Naive B cell (primary cell): Measurements from ENCODE around the gene ULK4. TPM values are rescaled to one million over a fixed set of nuclear protein-coding genes. Genes with fewer than 3 reads are reported as not detected.
"Not testable (repeated sequence)": the region's sequence is repeated elsewhere in the genome, so short reads cannot be mapped to it uniquely, and the experiment has no call there.

Experiments used
- ATAC-seq, 2 donors: fragments of 150-1000 bp; cut with Tn5 transposase; 2 replicates each; pipeline ENCODE4 v1.10.0; 2021; ENCODE audit warnings: low read depth in 2 of 2, mild to moderate bottlenecking in 2 of 2, moderate library complexity in 2 of 2
- DNase-seq: peaks from one replicate; pipeline ENCODE4 v3.0.0; 2022
- H3K27ac Mint-ChIP-seq, 6 donors: one replicate each; pipeline ENCODE4 v1.8.0; 2020 to 2022; ENCODE audit warnings: mild to moderate bottlenecking in 6 of 6, mixed read lengths in 6 of 6, moderate library complexity in 5 of 6, inconsistent platforms in 2 of 6
- H3K27me3 Mint-ChIP-seq, 3 donors: one replicate each; pipeline ENCODE4 v1.8.0; 2021 to 2022; ENCODE audit warnings: mixed read lengths in 3 of 3, mild to moderate bottlenecking in 1 of 3
- H3K36me3 Mint-ChIP-seq, 2 donors: one replicate each; pipeline ENCODE4 v1.8.0; 2020 to 2022; ENCODE audit warnings: mixed read lengths in 2 of 2, inconsistent platforms in 1 of 2, mild to moderate bottlenecking in 1 of 2
- H3K4me1 Mint-ChIP-seq, 3 donors: one replicate each; pipeline ENCODE4 v1.8.0; 2020 to 2022; ENCODE audit warnings: mixed read lengths in 3 of 3, inconsistent platforms in 1 of 3, mild to moderate bottlenecking in 1 of 3, moderate library complexity in 1 of 3
- H3K4me3 Mint-ChIP-seq, 8 donors: one replicate each; pipeline ENCODE4 v1.8.0; 2020 to 2022; ENCODE audit warnings: mild to moderate bottlenecking in 8 of 8, mixed read lengths in 8 of 8, moderate library complexity in 8 of 8, inconsistent platforms in 2 of 8
- H3K9me3 Mint-ChIP-seq, 7 donors: one replicate each; pipeline ENCODE4 v1.8.0; 2020 to 2022; ENCODE audit warnings: mixed read lengths in 7 of 7, mild to moderate bottlenecking in 5 of 7, inconsistent platforms in 2 of 7, moderate library complexity in 1 of 7
- polyA plus RNA-seq, 6 donors: library from polyadenylated mRNA; unstranded; fragments of 300-500 nt; fragmentation: Illumina TruSeq; gene quantifications; one replicate each; pipeline ENCODE4 v1.2.3, GENCODE V29; 2021; ENCODE audit warnings: low read depth in 6 of 6

ULK4 gene
- polyA plus RNA-seq, 6 donors from 2014 or later = 5.5 to 20.8 (median 10.3) TPM

GRCh38 chr3:41478278-41478677 is 483.6 kb downstream of the ULK4 start:
- no peak for DNase-seq
- Mint-ChIP-seq H3K27ac (no peak overlapping the region), H3K9me3 (peaks cover 1 to 9% (median 8%) of the 10 kb centered on the region in 7 donors), H3K27me3 (no peaks in the 10 kb centered on the region), H3K36me3 (peaks cover 0 to 5% of the 10 kb centered on the region in 2 donors), H3K4me1 (peaks cover 10 to 15% (median 14%) of the 10 kb centered on the region in 3 donors), H3K4me3 (no peak overlapping the region)
- ATAC-seq = no peak

DNA sequence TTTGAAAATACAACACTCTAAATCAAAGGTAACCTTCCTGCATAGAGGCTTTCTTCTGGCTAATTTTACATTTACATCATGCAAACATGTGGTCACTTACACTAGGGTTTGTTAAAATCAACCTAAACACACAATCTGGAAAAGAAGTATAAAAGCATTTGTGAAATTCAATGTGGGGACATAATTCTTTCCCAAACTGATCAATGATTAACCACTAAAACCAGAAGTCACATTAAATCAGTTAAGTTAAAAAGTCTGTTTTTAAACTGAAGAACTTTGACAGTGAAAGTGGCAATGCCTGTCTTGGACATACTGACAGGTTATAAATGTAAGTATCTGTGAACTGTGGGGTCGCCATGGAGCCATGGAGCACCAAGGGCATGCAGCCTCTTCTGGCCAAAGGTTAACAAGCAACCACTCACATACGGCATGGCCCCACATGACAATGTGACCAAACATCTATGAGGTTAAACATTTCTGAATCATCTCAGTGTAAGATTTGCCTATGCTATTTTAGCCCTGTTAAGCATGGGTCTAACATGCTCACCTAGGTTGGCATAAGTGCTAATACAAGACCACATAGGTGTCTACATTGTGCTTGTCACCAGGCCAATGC is 484.4 kb downstream of the ULK4 start:
- Mint-ChIP-seq H3K27ac (no peak overlapping the region), H3K36me3 (peaks cover 0 to 5% of the 10 kb centered on the region in 2 donors), H3K4me1 (peaks cover 2 to 7% (median 7%) of the 10 kb centered on the region in 3 donors), H3K27me3 (no peaks in the 10 kb centered on the region), H3K4me3 (no peak overlapping the region), H3K9me3 (peaks cover 8 to 16% (median 12%) of the 10 kb centered on the region in 7 donors)
- ATAC-seq = no peak
- DNase-seq = no peak

DNA sequence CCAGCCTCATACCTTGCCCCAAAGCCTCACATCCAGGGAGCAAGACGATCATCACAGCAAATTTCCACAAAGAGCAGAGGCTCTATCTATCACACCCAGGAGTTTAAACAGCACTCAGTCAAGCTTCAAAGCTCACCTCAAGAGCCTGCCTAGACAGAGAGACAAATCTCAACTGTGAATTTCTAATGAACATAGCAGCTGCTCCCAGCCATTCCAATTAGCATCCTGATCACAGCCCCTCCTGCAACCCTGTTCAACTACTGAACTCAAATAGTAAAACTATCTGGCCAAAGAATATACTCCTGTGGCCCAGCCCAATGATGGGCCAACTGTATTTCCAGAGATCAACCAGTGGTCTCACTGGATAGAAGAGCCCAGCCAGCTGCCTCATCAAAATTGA is 492.8 kb downstream of the ULK4 start:
- Mint-ChIP-seq H3K9me3 (peaks cover 23 to 50% (median 41%) of the 10 kb centered on the region in 7 donors), H3K36me3 (peaks cover 13 to 43% of the 10 kb centered on the region in 2 donors), H3K27ac (no peak overlapping the region), H3K4me3 (no peak overlapping the region), H3K27me3 (no peaks in the 10 kb centered on the region), H3K4me1 (no peaks in the 10 kb centered on the region)
- DNase-seq = no peak
- no peak for ATAC-seq

DNA sequence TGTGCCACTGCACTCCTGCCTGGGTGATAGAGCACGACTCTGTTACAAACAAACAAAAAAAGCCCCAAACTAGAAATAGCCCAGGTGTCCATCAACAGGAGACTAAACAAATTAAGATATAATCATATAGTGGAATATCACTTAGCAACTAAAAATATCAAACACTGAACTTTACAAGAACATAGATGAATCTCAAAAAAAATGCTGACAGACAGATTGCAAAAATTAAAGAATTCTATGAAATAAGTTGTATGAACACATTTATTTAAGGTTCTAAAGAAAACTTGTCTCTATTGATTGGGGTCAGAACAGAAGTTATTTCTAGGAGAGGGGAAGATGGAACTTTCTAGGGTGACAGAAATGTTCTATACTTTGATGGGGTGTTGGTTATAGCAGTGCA is 494.4 kb downstream of the ULK4 start:
- H3K9me3 Mint-ChIP-seq = peaks cover 21 to 39% (median 28%) of the 10 kb centered on the region in 7 donors
- no peaks in the 10 kb centered on the region for H3K27me3 Mint-ChIP-seq
- peaks cover 19 to 43% of the 10 kb centered on the region in 2 donors for H3K36me3 Mint-ChIP-seq
- no peak for ATAC-seq
- H3K4me3 Mint-ChIP-seq = no peak overlapping the region
- H3K4me1 Mint-ChIP-seq = no peaks in the 10 kb centered on the region
- DNase-seq = no peak
- no peak overlapping the region for H3K27ac Mint-ChIP-seq

DNA sequence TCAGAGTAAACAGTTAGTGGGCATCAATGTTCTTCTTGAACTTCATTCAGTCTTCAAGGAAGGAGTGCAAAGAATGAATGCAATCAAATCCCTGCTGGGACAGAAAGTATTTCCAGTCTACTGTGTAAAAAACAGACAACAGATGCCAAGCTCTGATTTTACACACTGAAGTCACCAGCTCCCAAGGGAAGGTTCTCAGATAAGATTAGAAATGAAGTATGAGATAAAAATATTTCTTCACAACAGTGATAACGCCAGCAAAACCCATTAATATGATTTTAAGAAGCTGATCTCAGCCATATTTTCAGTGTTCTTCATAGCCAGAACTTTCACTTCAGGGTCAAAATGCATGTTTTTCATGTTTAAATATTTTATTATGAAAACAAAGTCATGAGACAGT is 497.0 kb downstream of the ULK4 start:
- DNase-seq = no peak
- Mint-ChIP-seq H3K4me1 (no peaks in the 10 kb centered on the region), H3K36me3 (peaks cover 19 to 23% of the 10 kb centered on the region in 2 donors), H3K9me3 (peaks cover 7 to 13% (median 10%) of the 10 kb centered on the region in 7 donors), H3K27me3 (no peaks in the 10 kb centered on the region), H3K4me3 (no peak overlapping the region), H3K27ac (no peak overlapping the region)
- no peak for ATAC-seq

- no peak overlapping the region for H3K4me3 Mint-ChIP-seq
- peaks cover 18 to 19% of the 10 kb centered on the region in 2 donors for H3K36me3 Mint-ChIP-seq
- ATAC-seq = no peak
Observed at GRCh38 chr3:41464401-41464800, 497.5 kb downstream of the ULK4 start.

GRCh38 chr3:41462103-41462691 is 499.7 kb downstream of the ULK4 start:
- H3K36me3 Mint-ChIP-seq = peaks cover 0 to 19% of the 10 kb centered on the region in 2 donors
- no peak for ATAC-seq
- peaks cover 0 to 1% (median 0%) of the 10 kb centered on the region in 7 donors for H3K9me3 Mint-ChIP-seq
- H3K4me1 Mint-ChIP-seq = no peaks in the 10 kb centered on the region
- no peaks in the 10 kb centered on the region for H3K27me3 Mint-ChIP-seq
- no peak overlapping the region for H3K27ac Mint-ChIP-seq
- no peak for DNase-seq
- H3K4me3 Mint-ChIP-seq = no peak overlapping the region

More at GRCh38 chr3:41464401-41464800, 497.5 kb downstream of the ULK4 start:
- no peaks in the 10 kb centered on the region for H3K4me1 Mint-ChIP-seq
- no peaks in the 10 kb centered on the region for H3K27me3 Mint-ChIP-seq
- H3K9me3 Mint-ChIP-seq = peaks cover 4 to 8% (median 6%) of the 10 kb centered on the region in 7 donors
- no peak for DNase-seq
- H3K27ac Mint-ChIP-seq = no peak overlapping the region

DNA sequence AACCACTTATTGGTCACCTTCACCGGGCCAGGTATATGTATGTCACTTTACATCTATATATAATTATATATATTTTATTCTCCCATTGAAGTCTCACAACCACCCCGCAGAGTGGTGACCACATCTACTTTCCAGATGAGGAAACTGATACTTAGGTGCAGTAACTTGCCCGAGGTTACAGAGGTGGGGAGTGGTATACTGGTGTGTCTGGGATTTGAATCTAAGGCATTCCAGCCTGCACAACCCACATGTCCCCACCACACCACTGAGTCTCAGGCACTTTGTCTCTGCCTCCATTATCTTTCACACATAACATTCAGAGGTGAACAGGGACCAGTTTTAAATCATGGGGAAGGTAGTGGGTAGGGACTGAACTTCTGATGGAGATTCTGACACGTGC is 501.2 kb downstream of the ULK4 start:
- H3K9me3 Mint-ChIP-seq = peaks cover 0 to 1% (median 0%) of the 10 kb centered on the region in 7 donors
- no peak overlapping the region for H3K4me3 Mint-ChIP-seq
- peaks cover 0 to 19% of the 10 kb centered on the region in 2 donors for H3K36me3 Mint-ChIP-seq
- no peak overlapping the region for H3K27ac Mint-ChIP-seq
- H3K4me1 Mint-ChIP-seq = no peaks in the 10 kb centered on the region
- ATAC-seq = no peak
- no peaks in the 10 kb centered on the region for H3K27me3 Mint-ChIP-seq
- DNase-seq = no peak

- H3K27ac Mint-ChIP-seq = no peak overlapping the region
- H3K36me3 Mint-ChIP-seq = peaks cover 0 to 13% of the 10 kb centered on the region in 2 donors
- no peaks in the 10 kb centered on the region for H3K4me1 Mint-ChIP-seq
- H3K27me3 Mint-ChIP-seq = no peaks in the 10 kb centered on the region
- no peak for ATAC-seq
- H3K4me3 Mint-ChIP-seq = no peak overlapping the region
- H3K9me3 Mint-ChIP-seq = peaks cover 0 to 6% (median 0%) of the 10 kb centered on the region in 7 donors
- no peak for DNase-seq
Observed at GRCh38 chr3:41457176-41457575, 504.7 kb downstream of the ULK4 start.

- no peak overlapping the region for H3K27ac Mint-ChIP-seq
- ATAC-seq (no peak), DNase-seq (no peak)
- H3K9me3 Mint-ChIP-seq = peaks cover 0 to 6% (median 0%) of the 10 kb centered on the region in 7 donors
- no peak overlapping the region for H3K4me3 Mint-ChIP-seq
- H3K4me1 Mint-ChIP-seq = no peaks in the 10 kb centered on the region
- no peaks in the 10 kb centered on the region for H3K27me3 Mint-ChIP-seq
- peaks cover 0 to 11% of the 10 kb centered on the region in 2 donors for H3K36me3 Mint-ChIP-seq
Observed at GRCh38 chr3:41456162-41456561, 505.7 kb downstream of the ULK4 start.

GRCh38 chr3:41453618-41454017 is 508.3 kb downstream of the ULK4 start:
- not testable (repeated sequence) for ATAC-seq, H3K36me3 Mint-ChIP-seq, H3K27me3 Mint-ChIP-seq, H3K4me3 Mint-ChIP-seq, DNase-seq, H3K27ac Mint-ChIP-seq, H3K4me1 Mint-ChIP-seq, H3K9me3 Mint-ChIP-seq

DNA sequence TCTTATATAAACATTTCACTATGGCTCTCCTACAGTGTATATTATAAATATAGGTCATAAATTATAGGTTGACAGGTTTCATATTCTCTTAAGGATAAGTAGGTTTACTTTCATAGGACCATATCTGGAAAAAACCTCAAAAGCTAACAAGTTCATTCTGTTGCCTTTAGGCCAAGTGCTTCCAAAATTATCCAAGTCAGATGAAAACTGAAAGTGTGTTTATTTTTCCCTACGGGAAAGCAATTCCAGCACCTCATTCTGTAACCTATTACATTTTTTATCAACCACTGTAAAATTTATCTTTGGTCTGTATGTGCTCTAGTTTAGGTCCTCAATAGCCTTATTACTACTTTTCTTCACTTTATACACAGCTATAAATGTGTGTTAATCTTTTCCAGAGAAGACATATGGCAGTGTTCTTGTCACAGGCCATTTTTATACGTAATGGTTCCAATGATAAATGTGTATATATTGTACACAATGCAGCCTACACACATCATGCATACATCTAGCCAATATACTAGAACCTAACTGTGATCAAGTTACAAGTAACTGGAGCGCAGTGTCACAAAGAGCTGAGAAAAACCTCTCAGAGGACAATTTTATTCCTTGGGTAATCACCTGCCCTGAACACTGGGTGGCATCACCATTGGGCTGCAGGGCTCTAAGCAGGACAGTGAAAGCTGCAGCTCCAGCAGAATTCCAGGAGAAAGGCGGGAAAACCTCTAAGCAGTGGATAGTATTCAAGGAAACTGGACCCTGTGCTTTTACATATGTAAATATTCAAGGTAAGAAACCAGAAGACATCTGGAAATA is 511.3 kb downstream of the ULK4 start:
- Mint-ChIP-seq H3K36me3 (peaks cover 0 to 15% of the 10 kb centered on the region in 2 donors), H3K27ac (no peak overlapping the region), H3K27me3 (no peaks in the 10 kb centered on the region), H3K9me3 (peaks cover 0 to 10% (median 5%) of the 10 kb centered on the region in 7 donors), H3K4me1 (no peaks in the 10 kb centered on the region), H3K4me3 (no peak overlapping the region)
- DNase-seq (no peak), ATAC-seq (no peak)

- DNase-seq (no peak), ATAC-seq (no peak)
- H3K36me3 Mint-ChIP-seq = peaks cover 0 to 15% of the 10 kb centered on the region in 2 donors
- H3K4me1 Mint-ChIP-seq = no peaks in the 10 kb centered on the region
- H3K4me3 Mint-ChIP-seq = no peak overlapping the region
- H3K27me3 Mint-ChIP-seq = no peaks in the 10 kb centered on the region
- H3K9me3 Mint-ChIP-seq = peaks cover 0 to 10% (median 4%) of the 10 kb centered on the region in 7 donors
- H3K27ac Mint-ChIP-seq = peak overlapping the region in 1 of 6 donors; percentile 70
Observed at GRCh38 chr3:41448396-41448795, 513.5 kb downstream of the ULK4 start.
